ENCODE results near the gene ACOT7.
"Not testable (repeated sequence)": the region's sequence is repeated elsewhere in the genome, so short reads cannot be mapped to it uniquely, and the experiment has no call there.

ACOT7 gene

DNA sequence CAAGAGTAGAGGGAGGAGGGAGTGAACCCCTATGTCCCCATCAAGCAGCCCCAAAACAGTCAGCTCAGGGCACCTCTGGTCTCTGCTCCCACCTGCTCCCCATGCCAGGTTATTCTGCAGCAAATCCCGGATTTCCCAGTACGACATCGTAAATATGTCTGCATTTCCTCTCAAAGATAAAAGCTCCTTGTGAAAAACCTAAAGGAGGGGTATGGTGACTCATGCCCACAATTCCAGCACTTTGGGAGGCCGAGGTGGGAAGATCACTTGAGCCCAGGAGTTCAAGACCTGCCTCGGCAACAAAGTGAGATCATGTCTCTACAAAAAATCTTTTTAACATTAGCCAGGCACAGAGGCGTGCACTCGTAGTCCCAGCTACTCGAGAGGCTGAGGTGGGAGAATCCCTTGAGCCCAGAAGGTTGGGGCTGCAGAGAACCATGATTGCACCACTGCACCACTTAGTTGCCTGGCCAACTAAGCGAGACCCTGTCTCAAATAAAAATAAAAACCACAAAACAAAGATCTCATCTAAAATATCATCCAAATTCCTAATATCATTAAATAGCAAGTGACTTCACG is 7.1 kb downstream of the ACOT7 start:
- FAIRE-seq = no peak

DNA sequence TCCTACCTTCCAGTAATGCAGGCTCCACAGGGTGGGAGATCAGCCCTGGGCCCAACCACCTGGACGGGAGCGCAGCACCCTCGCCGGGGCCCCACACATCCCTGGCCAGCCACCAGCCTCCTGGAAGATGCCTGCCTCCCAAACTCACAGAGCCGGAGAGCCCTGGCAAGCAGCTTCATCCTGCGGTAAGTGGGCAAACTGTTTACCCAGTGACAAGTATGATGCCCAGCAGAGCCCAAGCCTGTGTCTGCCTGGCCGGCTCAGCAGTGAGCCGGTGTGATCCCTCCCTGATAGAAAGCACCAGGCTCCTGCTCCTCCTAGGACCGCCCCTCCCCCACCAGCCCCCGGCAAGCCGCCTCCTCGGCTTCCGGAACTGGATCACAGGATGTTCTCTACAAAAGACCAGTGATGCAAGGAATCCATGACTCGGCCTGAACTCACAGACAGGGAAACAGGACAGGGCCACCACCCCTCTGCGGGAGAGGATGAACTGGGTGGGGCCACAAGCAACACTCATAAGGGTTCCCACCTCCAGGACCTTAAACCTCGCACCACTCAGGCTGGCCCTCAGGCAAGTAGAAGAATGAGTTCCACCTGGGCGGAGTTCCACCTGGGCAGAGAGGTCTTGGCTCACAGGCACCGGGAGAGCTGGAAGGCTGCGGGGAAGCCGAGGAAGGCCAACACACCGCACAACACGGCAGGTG is 7.9 kb downstream of the ACOT7 start:
- FAIRE-seq (no peak), DNase-seq (ENCODE audit: insufficient read length, low spot score) (no peak)
- TF ChIP-seq POLR2A (IDR thresholded peaks at IDR 0.05; ENCODE audit: low read depth, low read length) (no peak), SPI1 (IDR thresholded peaks at IDR 0.05; ENCODE audit: low read depth, low read length) (no peak), PAX5 (IDR thresholded peaks at IDR 0.05; ENCODE audit: insufficient read depth, low read length, severe bottlenecking) (no peak), TAF1 (IDR thresholded peaks at IDR 0.05; ENCODE audit: low read depth, low read length) (no peak), POLR2AphosphoS5 (IDR thresholded peaks at IDR 0.05; ENCODE audit: low read depth, low read length) (no peak), POU2F2 (IDR thresholded peaks at IDR 0.05; ENCODE audit: low read depth, low read length) (no peak)

More for the DNA sequence above, 7.1 kb downstream of the ACOT7 start:
- TF ChIP-seq POLR2A (IDR thresholded peaks at IDR 0.05; ENCODE audit: low read depth, low read length) = no peak
- no peak for TF ChIP-seq PAX5 (IDR thresholded peaks at IDR 0.05; ENCODE audit: insufficient read depth, low read length, severe bottlenecking)
- no peak for TF ChIP-seq TAF1 (IDR thresholded peaks at IDR 0.05; ENCODE audit: low read depth, low read length)
- TF ChIP-seq POU2F2 (IDR thresholded peaks at IDR 0.05; ENCODE audit: low read depth, low read length) = no peak
- no peak for TF ChIP-seq SPI1 (IDR thresholded peaks at IDR 0.05; ENCODE audit: low read depth, low read length)
- no peak for TF ChIP-seq POLR2AphosphoS5 (IDR thresholded peaks at IDR 0.05; ENCODE audit: low read depth, low read length)
- no peak for DNase-seq (ENCODE audit: insufficient read length, low spot score)

DNA sequence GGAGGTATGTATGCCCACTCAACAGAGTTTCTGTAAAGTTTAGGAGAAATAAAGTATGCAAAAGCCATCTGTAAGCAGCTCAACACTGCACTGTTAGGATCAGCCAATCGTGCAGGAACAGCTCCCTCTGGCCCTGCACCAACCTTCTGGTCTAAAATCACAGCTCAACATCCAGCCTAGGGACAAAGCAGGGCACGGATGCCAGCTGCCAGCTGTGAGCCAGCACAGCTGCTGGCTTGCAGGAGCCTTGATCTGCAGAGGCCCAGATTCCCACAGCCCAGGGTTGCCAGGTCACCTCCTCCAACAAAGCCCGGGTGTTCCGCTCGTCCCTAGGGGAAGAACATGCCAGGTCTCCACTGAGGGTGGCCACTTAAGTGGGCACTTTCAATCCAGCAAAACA is 8.6 kb downstream of the ACOT7 start:
- DNase-seq (ENCODE audit: insufficient read length, low spot score) (no peak), FAIRE-seq (no peak)
- no peak for TF ChIP-seq SPI1 (IDR thresholded peaks at IDR 0.05; ENCODE audit: low read depth, low read length)
- TF ChIP-seq TAF1 (IDR thresholded peaks at IDR 0.05; ENCODE audit: low read depth, low read length) = no peak
- TF ChIP-seq PAX5 (IDR thresholded peaks at IDR 0.05; ENCODE audit: insufficient read depth, low read length, severe bottlenecking) = no peak
- no peak for TF ChIP-seq POLR2A (IDR thresholded peaks at IDR 0.05; ENCODE audit: low read depth, low read length)
- no peak for TF ChIP-seq POU2F2 (IDR thresholded peaks at IDR 0.05; ENCODE audit: low read depth, low read length)
- no peak for TF ChIP-seq POLR2AphosphoS5 (IDR thresholded peaks at IDR 0.05; ENCODE audit: low read depth, low read length)

DNA sequence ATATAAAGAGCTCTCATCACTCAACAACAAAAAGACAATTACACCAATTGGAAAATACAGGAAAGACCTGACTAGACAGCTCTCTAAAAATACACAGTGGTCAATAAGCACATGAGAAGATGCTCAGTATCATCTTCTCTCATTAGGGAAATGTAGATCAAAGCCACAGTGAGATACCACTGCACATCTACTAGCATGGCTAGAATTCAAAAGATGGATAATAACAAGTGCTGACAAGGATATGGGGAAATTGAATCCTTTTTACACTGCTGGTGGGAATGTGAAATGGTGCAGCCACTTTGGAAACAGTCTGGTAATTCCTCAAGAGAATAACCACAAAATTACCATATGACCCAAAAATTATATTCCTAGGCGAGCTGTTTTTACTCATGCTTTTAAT is 9.4 kb downstream of the ACOT7 start:
- TF ChIP-seq TAF1 (IDR thresholded peaks at IDR 0.05; ENCODE audit: low read depth, low read length) = no peak
- no peak for TF ChIP-seq POLR2A (IDR thresholded peaks at IDR 0.05; ENCODE audit: low read depth, low read length)
- TF ChIP-seq POU2F2 (IDR thresholded peaks at IDR 0.05; ENCODE audit: low read depth, low read length) = no peak
- TF ChIP-seq SPI1 (IDR thresholded peaks at IDR 0.05; ENCODE audit: low read depth, low read length) = no peak
- TF ChIP-seq PAX5 (IDR thresholded peaks at IDR 0.05; ENCODE audit: insufficient read depth, low read length, severe bottlenecking) = no peak
- no peak for TF ChIP-seq POLR2AphosphoS5 (IDR thresholded peaks at IDR 0.05; ENCODE audit: low read depth, low read length)
- no peak for FAIRE-seq

DNA sequence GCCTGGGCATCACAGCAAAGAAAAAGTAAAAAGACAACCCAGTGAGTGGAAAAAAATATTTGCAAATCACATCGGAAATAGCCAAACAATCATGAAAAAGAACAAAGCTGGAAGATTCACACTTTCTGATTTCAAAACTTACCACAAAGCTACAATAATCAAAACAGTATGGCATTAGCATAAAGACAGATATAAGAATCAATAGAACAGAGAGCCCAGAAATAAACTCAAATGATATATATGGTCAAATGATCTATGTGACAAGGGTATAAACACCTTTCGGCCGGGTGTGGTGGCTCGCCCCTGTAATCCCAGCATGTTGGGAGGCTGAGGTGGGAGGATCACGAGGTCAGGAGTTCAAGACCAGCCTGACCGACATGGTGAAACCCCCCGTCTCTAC is 13.5 kb downstream of the ACOT7 start:
- DNase-seq (ENCODE audit: insufficient read length, low spot score) (no peak), FAIRE-seq (no peak)
- TF ChIP-seq SPI1 (IDR thresholded peaks at IDR 0.05; ENCODE audit: low read depth, low read length) (no peak), POLR2A (IDR thresholded peaks at IDR 0.05; ENCODE audit: low read depth, low read length) (no peak), PAX5 (IDR thresholded peaks at IDR 0.05; ENCODE audit: insufficient read depth, low read length, severe bottlenecking) (no peak)

More for the DNA sequence above, 9.4 kb downstream of the ACOT7 start:
- DNase-seq (ENCODE audit: insufficient read length, low spot score) = no peak

DNA sequence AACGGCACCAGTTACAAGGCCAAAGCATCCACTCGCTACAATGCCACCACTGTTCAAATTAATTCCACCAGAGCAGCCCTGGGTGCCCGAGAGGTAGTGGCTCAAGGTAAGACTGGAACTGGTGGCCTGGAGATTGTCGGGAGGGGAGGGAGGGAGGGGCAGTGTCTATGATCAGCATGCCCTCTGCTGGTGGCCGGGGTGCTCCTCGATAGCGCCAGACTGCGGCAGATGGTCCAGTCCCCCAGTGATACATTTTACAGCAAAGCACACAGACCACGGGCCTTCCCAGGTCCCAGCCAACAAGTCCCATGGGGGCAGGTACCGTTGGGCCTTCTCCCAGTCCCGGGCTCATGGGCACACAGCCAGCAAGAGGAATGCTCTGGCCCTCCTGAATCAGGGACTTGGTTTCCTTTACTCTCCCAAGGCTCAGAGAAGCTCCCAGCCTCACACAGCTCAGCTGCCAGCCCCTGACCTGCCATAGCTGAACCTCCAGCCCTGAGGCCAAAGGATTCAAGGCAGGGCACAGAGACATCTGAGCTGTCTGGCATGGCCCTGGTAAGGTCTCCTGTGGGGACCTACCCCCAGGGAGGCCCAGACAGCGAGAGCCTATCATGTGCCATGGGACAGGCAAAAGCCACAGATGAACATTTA is 15.3 kb downstream of the ACOT7 start:
- no peak for DNase-seq (ENCODE audit: insufficient read length, low spot score)
- FAIRE-seq = no peak
- TF ChIP-seq TAF1 (IDR thresholded peaks at IDR 0.05; ENCODE audit: low read depth, low read length) = no peak

DNA sequence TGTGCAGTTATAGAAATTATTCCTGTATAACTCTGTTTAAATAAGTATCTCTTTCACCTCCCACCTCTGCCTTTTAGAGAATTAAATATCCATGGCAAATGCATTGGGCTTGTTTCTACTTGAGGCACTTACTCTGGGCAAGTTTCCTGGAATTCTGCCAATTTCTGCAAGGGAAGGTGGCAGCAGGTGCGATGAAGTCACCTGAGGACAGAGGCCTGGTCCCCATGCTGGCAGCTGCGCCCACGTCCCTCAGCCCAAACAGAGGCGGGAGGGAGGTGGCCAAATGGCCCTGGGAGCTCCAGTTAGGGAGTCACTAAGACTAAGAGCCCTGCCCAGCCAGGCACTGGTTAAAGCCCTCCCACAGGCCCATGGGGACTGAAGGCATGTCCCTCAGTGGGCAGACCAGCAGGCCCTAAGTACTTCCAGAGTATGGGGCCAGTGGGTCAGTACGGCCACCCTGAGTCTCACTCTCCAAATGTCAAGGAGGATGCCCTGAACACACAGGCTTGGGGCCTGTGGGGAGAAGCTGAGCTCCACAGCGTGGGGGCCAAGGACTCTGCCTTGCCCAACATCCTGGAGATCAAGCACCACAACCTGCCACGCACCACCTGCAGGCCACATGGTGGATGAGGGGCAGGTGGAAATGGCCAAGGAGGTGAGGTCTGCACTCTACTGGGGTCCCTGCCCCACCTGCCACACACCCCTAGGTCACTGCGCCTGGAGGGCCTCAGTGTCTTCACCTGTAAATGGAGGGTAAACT is 19.4 kb downstream of the ACOT7 start:
- TF ChIP-seq POU2F2 (IDR thresholded peaks at IDR 0.05; ENCODE audit: low read depth, low read length) = no peak
- TF ChIP-seq PAX5 (IDR thresholded peaks at IDR 0.05; ENCODE audit: insufficient read depth, low read length, severe bottlenecking) = no peak
- TF ChIP-seq SPI1 (IDR thresholded peaks at IDR 0.05; ENCODE audit: low read depth, low read length) = no peak
- no peak for TF ChIP-seq POLR2AphosphoS5 (IDR thresholded peaks at IDR 0.05; ENCODE audit: low read depth, low read length)
- no peak for TF ChIP-seq TAF1 (IDR thresholded peaks at IDR 0.05; ENCODE audit: low read depth, low read length)
- TF ChIP-seq POLR2A (IDR thresholded peaks at IDR 0.05; ENCODE audit: low read depth, low read length) = no peak
- FAIRE-seq = no peak
- no peak for DNase-seq (ENCODE audit: insufficient read length, low spot score)

DNA sequence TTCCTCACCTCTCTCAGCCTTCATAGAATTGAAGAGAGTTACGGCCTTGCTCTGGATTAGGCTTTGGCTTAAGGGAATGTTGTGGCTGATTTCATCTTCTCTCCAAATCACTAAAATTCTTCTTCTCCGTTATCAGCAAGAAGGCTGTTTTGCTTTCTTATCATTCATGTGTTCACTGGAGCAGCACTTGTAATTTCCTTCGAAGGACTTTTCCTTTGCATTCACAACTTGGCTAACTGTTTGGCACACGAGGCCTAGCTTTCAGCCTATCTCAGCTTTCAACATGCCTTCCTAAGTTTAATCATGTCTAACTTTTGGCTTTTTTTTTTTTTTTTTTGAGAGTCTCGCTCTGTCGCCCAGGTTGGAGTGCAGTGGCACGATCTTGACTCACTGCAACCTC is 21.3 kb downstream of the ACOT7 start:
- DNase-seq (ENCODE audit: insufficient read length, low spot score); FAIRE-seq: not testable (repeated sequence)

DNA sequence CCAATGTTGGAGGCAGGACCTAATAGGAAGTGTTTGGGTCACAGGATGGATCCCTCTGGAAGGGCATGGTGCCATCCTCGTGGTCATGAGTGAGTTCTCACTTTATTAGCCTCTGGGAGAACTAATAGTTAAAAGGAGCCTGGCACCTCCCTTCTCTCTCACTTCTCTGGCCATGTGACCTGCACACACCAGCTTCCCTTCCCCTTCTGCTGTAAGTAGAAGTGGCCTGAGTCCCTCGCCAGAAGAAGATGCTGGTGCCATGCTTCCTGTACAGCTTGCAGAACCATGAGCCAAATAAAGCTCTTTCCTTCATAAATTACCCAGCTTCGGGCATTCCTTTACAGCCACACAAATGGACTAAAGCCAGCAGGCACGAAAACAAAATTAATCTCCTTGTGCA is 23.6 kb downstream of the ACOT7 start:
- FAIRE-seq = no peak
- no peak for DNase-seq (ENCODE audit: insufficient read length, low spot score)
- TF ChIP-seq POLR2A (IDR thresholded peaks at IDR 0.05; ENCODE audit: low read depth, low read length) = no peak

Data from GM12891 (cell line).